ENCODE results near the gene TMIGD2.
"Not testable (repeated sequence)": the region's sequence is repeated elsewhere in the genome, so short reads cannot be mapped to it uniquely, and the experiment has no call there.

Gene TMIGD2

GRCh38 chr19:4295972-4296771, 6.0 kb downstream of the TMIGD2 start:
- no peak for DNase-seq

- DNase-seq, result no peak
Measured at GRCh38 chr19:4294389-4294788, 7.8 kb downstream of the TMIGD2 start.

GRCh38 chr19:4292515-4292914, 9.7 kb downstream of the TMIGD2 start:
- DNase-seq, result no peak

GRCh38 chr19:4291184-4291732, 10.9 kb downstream of the TMIGD2 start:
- DNase-seq, result no peak

- no peak for DNase-seq
Measured at GRCh38 chr19:4288091-4288777, 14.0 kb downstream of the TMIGD2 start.

- not testable (repeated sequence) for DNase-seq
Measured at GRCh38 chr19:4286141-4286540, 16.0 kb downstream of the TMIGD2 start.

GRCh38 chr19:4284974-4285373, 17.2 kb downstream of the TMIGD2 start:
- DNase-seq, result no peak

GRCh38 chr19:4284176-4284958, 17.8 kb downstream of the TMIGD2 start:
- DNase-seq, result no peak

- DNase-seq, result no peak
Measured at GRCh38 chr19:4279530-4280422, 22.4 kb downstream of the TMIGD2 start.

GRCh38 chr19:4279267-4279529, 23.0 kb downstream of the TMIGD2 start:
- DNase-seq, result no peak

- DNase-seq, result no peak
Measured at GRCh38 chr19:4278419-4279266, 23.5 kb downstream of the TMIGD2 start, which contains the start of gene SHD. TSS of gene SHD (plus strand) at chr19:4279266. CDS start at chr19:4280064, 798 bp downstream.

GRCh38 chr19:4278010-4278409, 24.2 kb downstream of the TMIGD2 start:
- no peak for DNase-seq

- no peak for DNase-seq
Measured at GRCh38 chr19:4277191-4277696, 24.9 kb downstream of the TMIGD2 start.

GRCh38 chr19:4274321-4274686, 27.9 kb downstream of the TMIGD2 start:
- DNase-seq, result not testable (repeated sequence)

GRCh38 chr19:4272894-4273293, 29.3 kb downstream of the TMIGD2 start:
- no peak for DNase-seq

GRCh38 chr19:4268816-4269430, 33.3 kb downstream of the TMIGD2 start:
- no peak for DNase-seq

GRCh38 chr19:4267901-4268815, 34.0 kb downstream of the TMIGD2 start:
- DNase-seq, result no peak

GRCh38 chr19:4267101-4267900, 34.9 kb downstream of the TMIGD2 start:
- peak; percentile 28 to 63 (median 51) for DNase-seq
